ENCODE results near the gene KCNIP2. TPM values are rescaled to one million over a fixed set of nuclear protein-coding genes. Genes with fewer than 3 reads are reported as not detected.

Gene KCNIP2
- 4.4 and 5.5 TPM in 2 replicates for total RNA-seq
- long read RNA-seq, result 0 reads

DNA sequence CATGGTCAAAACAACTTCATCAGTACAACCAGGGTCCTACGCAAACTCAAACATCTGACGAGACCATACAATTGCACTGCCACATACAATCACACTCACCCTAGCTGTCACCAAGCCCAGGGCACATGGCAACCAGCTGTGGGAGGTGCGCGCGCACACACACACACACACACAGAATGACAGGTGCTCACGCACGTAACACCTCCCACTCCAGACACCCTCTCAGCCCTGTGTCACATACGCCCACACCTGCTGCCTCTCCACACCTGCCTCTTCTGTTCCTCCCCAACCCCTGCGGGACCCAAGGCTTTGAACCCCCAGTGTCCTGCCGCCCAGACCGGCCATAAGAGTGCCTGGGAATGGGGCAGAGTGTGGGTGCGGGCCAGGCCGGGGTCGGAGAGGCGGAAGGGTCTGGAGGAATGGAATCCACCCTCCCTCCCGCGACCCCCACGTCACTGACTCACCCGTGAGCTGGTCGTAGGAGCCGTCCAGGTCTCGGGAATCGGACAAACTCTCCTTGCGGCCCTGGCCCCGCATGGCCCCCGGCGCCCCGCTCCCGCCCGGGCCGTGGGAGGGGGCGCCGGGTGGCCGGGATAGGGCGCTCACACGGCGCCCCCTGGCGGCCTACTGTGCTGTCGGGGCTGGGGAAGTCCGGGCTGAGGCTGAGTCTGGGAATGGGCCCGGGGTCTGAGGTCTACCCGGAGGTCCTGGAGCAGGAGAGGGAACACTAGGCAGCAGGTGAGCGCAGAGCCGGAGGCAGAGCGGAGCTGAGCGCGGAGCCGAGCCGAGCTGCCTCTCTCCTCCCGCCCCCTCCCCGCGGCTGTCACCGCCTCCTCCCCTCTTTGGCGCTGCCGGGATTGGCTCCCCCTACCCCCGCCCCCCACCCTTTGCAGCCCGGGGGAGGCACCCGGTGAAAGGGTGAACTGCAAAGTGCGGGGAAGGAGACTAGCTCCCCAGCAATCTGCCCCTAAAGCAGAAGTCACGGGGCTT is at the start of gene KCNIP2:
Gene KCNIP2, minus strand, starts transcription at position 769 of the 990 bp plus-strand sequence. Its CDS starts 232 bp downstream, at position 537.
- Mint-ChIP-seq H3K27me3 (peaks cover 57% of the 10 kb centered on the region), H3K27ac (peak within 1 kb of the TSS; percentile 63), H3K4me3 (ENCODE audit: low read depth) (peak within 1 kb of the TSS; percentile 45), H3K9me3 (ENCODE audit: low read depth) (no peaks in the 10 kb centered on the region), H3K4me1 (ENCODE audit: low read depth) (peaks cover 15% of the 10 kb centered on the region), H3K36me3 (ENCODE audit: insufficient read depth) (peaks cover 5% of the 10 kb centered on the region)
- DNase-seq (ENCODE audit: low spot score, unreplicated experiment), result peak; percentile 41
- TF ChIP-seq CTCF (IDR thresholded peaks at IDR 0.05; ENCODE audit: unreplicated experiment), result peak; percentile 71

- DNase-seq (ENCODE audit: low spot score, unreplicated experiment), result no peak
- no peak for TF ChIP-seq CTCF (IDR thresholded peaks at IDR 0.05; ENCODE audit: unreplicated experiment)
- no peaks in the 10 kb centered on the region for H3K9me3 Mint-ChIP-seq (ENCODE audit: low read depth)
These were observed 49.3 kb upstream of the KCNIP2 start for GRCh38 chr10:101892782-101893391.

GRCh38 chr10:101889256-101890210 is 45.9 kb upstream of the KCNIP2 start:
- DNase-seq (ENCODE audit: low spot score, unreplicated experiment), result peak; percentile 56
- Mint-ChIP-seq H3K4me1 (ENCODE audit: low read depth) (no peaks in the 10 kb centered on the region), H3K27me3 (no peaks in the 10 kb centered on the region), H3K4me3 (ENCODE audit: low read depth) (no peak overlapping the region), H3K36me3 (ENCODE audit: insufficient read depth) (peaks cover 3% of the 10 kb centered on the region), H3K9me3 (ENCODE audit: low read depth) (no peaks in the 10 kb centered on the region), H3K27ac (no peak overlapping the region)
- peak; percentile 88 for TF ChIP-seq CTCF (IDR thresholded peaks at IDR 0.05; ENCODE audit: unreplicated experiment)

More at GRCh38 chr10:101892782-101893391, 49.3 kb upstream of the KCNIP2 start:
- Mint-ChIP-seq H3K27me3 (no peaks in the 10 kb centered on the region), H3K4me1 (ENCODE audit: low read depth) (peaks cover 3% of the 10 kb centered on the region), H3K36me3 (ENCODE audit: insufficient read depth) (peaks cover 1% of the 10 kb centered on the region), H3K27ac (no peak overlapping the region), H3K4me3 (ENCODE audit: low read depth) (no peak overlapping the region)

DNA sequence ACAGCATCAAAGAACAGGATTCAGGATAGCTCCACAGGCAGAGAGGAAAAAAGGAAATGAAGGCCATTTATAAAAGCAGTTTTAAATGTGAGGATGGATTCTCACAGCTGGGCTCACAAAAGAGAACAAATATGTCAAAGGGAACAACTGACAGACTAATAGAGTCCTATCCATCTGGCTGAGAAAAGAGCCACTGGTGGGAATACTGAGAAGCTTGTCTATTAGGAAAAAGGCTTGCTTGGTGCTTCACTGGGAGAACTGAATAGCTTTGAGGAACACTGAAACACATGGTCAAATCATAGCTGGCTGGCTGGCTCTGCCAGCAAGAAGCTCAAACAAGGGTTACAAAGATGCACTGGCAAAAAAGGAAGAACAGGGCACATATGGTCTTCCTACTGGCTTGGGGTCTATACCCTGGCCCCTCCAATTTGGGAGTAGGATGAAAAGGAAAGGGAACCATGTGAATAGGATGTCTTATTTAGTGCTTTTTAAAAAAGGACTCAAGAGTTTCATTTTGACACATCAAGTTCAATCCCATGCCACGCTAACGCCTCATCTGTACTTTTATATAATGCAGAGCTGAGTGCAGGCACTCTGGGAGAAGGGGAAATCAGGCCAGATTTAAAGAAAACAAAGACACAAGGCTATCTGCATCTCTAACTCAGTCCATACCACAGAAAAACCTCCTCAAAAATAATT is 44.8 kb upstream of the KCNIP2 start:
- H3K27me3 Mint-ChIP-seq, result no peaks in the 10 kb centered on the region
- H3K27ac Mint-ChIP-seq, result no peak overlapping the region
- no peaks in the 10 kb centered on the region for H3K9me3 Mint-ChIP-seq (ENCODE audit: low read depth)
- peaks cover 3% of the 10 kb centered on the region for H3K36me3 Mint-ChIP-seq (ENCODE audit: insufficient read depth)
- H3K4me1 Mint-ChIP-seq (ENCODE audit: low read depth), result no peaks in the 10 kb centered on the region
- no peak for TF ChIP-seq CTCF (IDR thresholded peaks at IDR 0.05; ENCODE audit: unreplicated experiment)
- DNase-seq (ENCODE audit: low spot score, unreplicated experiment), result no peak
- H3K4me3 Mint-ChIP-seq (ENCODE audit: low read depth), result no peak overlapping the region

Data from progenitor cell of endocrine pancreas (in vitro differentiated cells).